GM21825 (cell line): ENCODE results near the gene PNPLA1.

Experiments
- ATAC-seq: cut with Tn5 transposase; IDR thresholded peaks from one replicate; pipeline ENCODE4 v1.9.1; 2021; ENCODE audit warnings: mild to moderate bottlenecking, moderate library complexity; ENCODE audit not compliant: unreplicated experiment

PNPLA1 gene

GRCh38 chr6:36283608-36284007, 13.7 kb downstream of the PNPLA1 start:
- no peak for ATAC-seq

GRCh38 chr6:36284359-36284758, 14.5 kb downstream of the PNPLA1 start:
- no peak for ATAC-seq

- ATAC-seq: no peak
Measured at GRCh38 chr6:36285187-36285671, 15.4 kb downstream of the PNPLA1 start.

GRCh38 chr6:36285797-36286196, 15.9 kb downstream of the PNPLA1 start:
- no peak for ATAC-seq

GRCh38 chr6:36286858-36287257, 17.0 kb downstream of the PNPLA1 start:
- no peak for ATAC-seq

- ATAC-seq: no peak
Measured at GRCh38 chr6:36289281-36289878, 19.5 kb downstream of the PNPLA1 start.

- ATAC-seq: no peak
Measured at GRCh38 chr6:36290668-36291620, 21.1 kb downstream of the PNPLA1 start.

- no peak for ATAC-seq
Measured at GRCh38 chr6:36292170-36292569, 22.3 kb downstream of the PNPLA1 start.

- no peak for ATAC-seq
Measured at GRCh38 chr6:36296240-36296639, 26.4 kb downstream of the PNPLA1 start.

GRCh38 chr6:36297051-36297450, 27.2 kb downstream of the PNPLA1 start:
- no peak for ATAC-seq

GRCh38 chr6:36297511-36297910, 27.7 kb downstream of the PNPLA1 start:
- ATAC-seq: no peak

- ATAC-seq: no peak
Measured at GRCh38 chr6:36298027-36298426, 28.2 kb downstream of the PNPLA1 start.

- ATAC-seq: no peak
Measured at GRCh38 chr6:36301085-36301658, 31.3 kb downstream of the PNPLA1 start.

- no peak for ATAC-seq
Measured at GRCh38 chr6:36301781-36302180, 31.9 kb downstream of the PNPLA1 start.

- ATAC-seq: peak; percentile 83
Measured at GRCh38 chr6:36302227-36302976, 32.5 kb downstream of the PNPLA1 start.

- ATAC-seq: no peak
Measured at GRCh38 chr6:36305885-36306284, 36.0 kb downstream of the PNPLA1 start.

- no peak for ATAC-seq
Measured at GRCh38 chr6:36306375-36306774, 36.5 kb downstream of the PNPLA1 start.

GRCh38 chr6:36308514-36308913, 38.7 kb downstream of the PNPLA1 start:
- no peak for ATAC-seq

- no peak for ATAC-seq
Measured at GRCh38 chr6:36309203-36309602, 39.3 kb downstream of the PNPLA1 start.

- ATAC-seq: no peak
Measured at GRCh38 chr6:36309900-36310299, 40.0 kb downstream of the PNPLA1 start.
